Superior temporal gyrus (tissue), 1 donor: ENCODE data around the gene PADI3.
"Not testable (repeated sequence)": the region's sequence is repeated elsewhere in the genome, so short reads cannot be mapped to it uniquely, and the experiment has no call there.

Experiments used
- DNase-seq: peaks from one replicate; pipeline ENCODE4 v3.0.0-alpha.2; 2016; ENCODE audit errors: extremely low spot score

PADI3 gene

GRCh38 chr1:17301767-17302166, 52.9 kb downstream of the PADI3 start:
- no peak for DNase-seq

GRCh38 chr1:17304151-17304825, 55.4 kb downstream of the PADI3 start:
- DNase-seq: no peak

DNA sequence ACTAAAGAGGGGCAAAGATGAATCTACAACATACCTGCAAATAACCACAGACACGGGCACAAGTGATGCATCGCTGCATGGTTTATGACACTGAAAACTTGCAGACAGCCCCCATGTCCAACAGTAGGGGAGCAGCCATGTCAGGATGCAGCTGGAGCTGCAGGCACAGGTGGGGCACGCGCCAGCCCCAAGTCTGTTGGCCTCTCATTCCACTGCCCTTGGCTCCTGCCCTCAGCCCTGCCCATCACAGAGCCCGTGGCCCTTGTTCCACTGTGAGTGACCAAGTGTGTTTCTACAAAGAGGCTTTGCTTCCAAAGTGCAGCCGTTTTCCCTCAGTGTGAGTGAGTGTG, 55.9 kb downstream of the PADI3 start:
- no peak for DNase-seq

DNA sequence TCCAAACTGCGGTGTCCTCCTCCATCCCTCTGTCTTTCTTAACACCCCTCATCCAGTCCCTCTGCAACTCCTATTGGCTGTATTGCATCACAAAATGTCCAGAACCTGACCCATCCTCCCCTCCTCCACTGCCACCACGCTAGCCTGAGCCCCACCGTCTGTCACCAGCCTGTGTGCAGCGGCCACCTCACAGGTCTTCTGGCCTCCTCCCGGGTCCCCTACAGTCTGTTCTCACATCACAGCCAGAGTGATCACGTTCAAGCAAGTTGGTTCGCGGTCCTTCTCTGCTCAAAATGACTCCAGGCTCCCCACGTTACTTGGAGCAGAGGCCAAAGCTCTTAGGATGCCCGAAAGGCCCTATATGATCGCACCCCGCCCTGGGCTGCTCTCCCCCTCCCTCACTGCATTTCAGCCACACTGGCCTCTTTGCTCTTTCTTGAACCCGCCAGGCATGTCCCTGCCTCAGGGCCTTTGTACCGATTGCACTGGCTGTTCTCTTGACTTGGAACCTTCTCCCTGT, 56.7 kb downstream of the PADI3 start:
- no peak for DNase-seq

- no peak for DNase-seq
These were observed 57.5 kb downstream of the PADI3 start for GRCh38 chr1:17306407-17306806.

DNA sequence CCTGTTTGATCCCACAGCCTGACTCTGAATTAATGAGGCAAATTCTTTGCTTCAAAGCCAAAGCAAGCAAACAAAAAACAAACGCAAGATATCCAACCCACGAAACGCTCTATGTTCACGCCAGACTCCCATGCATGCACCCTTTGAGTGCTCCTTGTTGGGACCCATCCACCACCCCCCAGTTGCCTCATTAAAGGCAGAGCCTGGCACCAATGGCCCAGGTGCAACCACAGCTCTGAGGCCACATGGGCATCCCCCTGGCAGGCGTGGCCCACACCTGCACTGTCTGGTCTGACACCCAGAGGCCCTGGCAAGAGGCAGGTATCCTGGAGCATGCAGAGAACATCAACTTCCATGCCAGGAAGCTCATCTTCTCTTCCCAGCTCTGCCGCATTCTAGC, 58.0 kb downstream of the PADI3 start:
- no peak for DNase-seq

- DNase-seq: no peak
These were observed 58.4 kb downstream of the PADI3 start for GRCh38 chr1:17307329-17307728.

- no peak for DNase-seq
These were observed 59.0 kb downstream of the PADI3 start, which contains the start of gene PADI4 for GRCh38 chr1:17307946-17308345. Gene PADI4, plus strand, starts transcription at chr1:17308197. Its CDS starts 26 bp downstream, at chr1:17308223.

DNA sequence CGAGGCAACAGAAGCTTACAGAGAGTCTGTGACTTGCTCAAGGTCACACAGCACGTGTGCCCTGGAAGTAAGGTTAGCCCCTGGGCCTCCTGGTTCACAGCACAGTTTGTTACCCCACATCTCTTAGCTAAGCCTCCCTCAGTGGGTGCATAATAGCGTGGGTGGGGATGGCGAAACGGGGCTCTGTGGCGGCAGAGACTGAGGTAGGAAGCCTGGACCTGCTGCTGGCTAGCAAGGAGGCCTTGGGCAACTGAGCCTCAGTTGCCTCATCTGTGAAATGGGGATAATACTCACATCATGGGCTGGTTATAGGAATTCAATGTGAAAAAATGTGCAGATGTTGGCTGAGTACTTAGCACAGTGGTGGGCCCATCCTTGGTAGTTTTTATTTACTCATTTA, 59.7 kb downstream of the PADI3 start:
- no peak for DNase-seq

GRCh38 chr1:17309426-17310067, 60.6 kb downstream of the PADI3 start:
- DNase-seq: no peak

DNA sequence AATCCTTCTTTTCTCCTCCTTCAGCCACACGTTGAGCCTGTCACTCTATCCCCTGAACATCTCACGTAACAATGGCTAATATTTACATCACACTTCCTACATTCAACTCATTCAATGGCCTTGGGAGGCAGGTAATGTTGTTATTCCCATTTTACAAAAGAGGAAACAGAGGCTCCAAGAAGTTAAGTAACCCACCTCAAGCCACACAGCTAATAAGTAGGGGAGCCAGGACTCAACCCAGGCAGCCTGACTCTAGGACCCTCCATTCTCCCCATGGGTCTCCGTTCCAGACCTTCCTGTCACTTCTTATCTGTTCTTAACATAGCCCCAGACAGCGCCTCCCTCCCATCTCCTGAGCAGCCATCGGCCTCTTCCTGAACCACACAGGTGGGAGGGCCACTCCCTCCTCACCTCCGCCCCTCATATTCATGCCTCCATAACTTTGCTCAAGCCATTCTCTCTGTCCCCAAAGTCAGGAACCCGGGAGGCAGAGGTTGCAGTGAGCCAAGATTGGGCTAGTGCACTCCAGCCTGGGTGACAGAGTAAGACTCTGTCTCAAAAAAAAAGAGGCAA, 61.3 kb downstream of the PADI3 start:
- no peak for DNase-seq

DNA sequence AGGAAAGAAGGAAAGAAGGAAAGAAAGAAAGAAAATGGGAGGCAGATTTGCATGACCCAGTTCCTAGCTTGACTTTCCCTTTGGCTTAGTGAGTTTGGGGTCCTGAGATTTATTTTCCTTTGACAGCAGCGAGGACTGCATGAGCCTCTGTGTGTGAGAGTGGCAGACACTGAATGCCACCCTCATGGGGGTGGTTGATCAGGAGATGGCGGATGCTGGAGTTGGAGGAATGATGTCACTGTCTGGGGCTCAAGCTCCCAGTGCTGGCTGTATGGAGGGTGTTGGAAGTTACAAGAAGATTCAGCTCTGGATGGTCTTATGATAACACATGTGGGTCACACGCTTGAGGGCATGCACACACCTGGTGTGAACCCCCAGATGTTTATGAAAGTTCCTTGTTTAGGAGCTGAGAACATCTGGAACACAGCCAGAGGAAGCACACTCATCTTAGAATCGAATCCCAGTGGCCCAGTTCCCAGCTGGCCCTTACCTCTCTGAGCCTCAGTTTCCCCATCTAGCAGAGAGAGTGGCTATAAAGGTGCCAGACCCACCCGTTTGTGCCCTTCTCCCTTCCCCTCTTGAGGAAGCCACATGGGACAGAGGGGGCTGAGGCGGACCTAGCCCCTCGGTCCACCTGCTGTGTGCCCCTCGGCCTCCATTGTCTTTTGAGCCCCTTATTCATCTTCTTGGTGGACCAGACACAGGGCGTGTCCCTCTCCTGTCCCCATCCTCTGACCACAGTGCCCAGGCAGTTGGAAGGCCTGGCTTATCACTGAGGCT, 64.8 kb downstream of the PADI3 start:
- no peak for DNase-seq

DNA sequence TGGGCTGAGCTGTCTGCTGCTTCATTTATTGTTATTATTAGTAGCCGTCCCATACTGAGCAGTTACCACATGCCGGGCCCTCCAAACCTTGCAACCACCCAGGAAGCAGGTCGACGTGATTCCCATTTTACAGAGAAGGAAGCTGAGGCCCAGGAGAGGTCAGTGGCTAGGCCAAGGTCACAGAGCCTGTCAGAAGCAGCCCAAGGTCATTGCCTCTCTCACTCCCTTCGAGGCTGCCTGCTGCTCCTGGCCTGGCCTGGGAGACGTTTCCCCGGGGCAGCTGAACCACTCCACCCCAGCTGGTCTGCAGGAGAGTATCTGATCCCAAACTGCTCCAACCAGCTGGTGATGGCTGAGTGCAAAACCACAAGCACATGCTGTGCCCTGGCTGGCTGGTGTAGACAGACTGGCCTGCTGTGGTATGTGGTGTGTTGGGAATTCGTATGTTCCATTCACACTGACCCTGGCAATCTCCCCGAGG, 65.6 kb downstream of the PADI3 start:
- no peak for DNase-seq

- no peak for DNase-seq
These were observed 66.7 kb downstream of the PADI3 start for GRCh38 chr1:17315542-17316130.

DNA sequence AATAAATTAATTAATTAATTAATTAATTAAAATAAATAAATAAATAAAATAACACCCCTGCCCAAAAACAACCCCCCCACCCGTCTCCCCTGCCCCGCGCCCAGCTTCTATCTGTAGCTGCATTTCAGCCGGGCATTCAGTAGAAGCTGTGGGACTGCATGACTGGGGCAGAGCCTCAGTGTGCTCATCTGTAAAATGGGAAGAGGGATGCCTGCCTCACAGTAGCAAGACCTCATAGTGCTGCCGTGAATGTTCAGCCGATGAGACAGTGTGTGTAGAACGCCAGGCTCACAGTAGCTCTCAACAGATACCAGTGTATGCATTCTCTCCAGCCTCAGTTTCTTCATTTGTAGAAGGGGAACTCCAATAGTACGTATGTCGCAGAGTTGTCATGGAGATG, 67.8 kb downstream of the PADI3 start:
- no peak for DNase-seq

DNA sequence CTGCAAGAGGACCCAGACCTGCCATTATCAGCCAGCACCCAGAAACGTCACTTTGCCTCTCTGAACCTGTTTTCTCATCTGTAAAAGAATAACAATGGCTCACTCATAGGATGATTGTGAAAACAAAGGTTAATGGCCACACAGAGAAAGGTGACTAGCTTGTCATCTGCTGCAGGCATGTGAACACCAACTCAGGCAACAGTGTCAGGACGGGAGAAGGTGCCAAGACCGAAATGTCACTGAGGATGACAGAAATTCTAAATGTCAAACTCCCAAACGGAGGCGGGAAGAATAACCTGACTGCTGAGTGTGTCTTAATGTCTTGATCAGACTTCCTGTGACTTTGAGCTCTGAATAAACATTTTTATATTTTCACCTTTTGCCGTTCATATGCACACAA, 69.4 kb downstream of the PADI3 start:
- DNase-seq: no peak

GRCh38 chr1:17319561-17320350, 70.9 kb downstream of the PADI3 start:
- no peak for DNase-seq

GRCh38 chr1:17321857-17322390, 73.0 kb downstream of the PADI3 start:
- DNase-seq: not testable (repeated sequence)

GRCh38 chr1:17328855-17329254, 80.0 kb downstream of the PADI3 start:
- DNase-seq: no peak

GRCh38 chr1:17329610-17330009, 80.7 kb downstream of the PADI3 start:
- DNase-seq: no peak

- no peak for DNase-seq
These were observed 82.0 kb downstream of the PADI3 start for GRCh38 chr1:17330856-17331255.
